Gastrocnemius medialis (tissue), 4 donors: ENCODE data around the gene WBP2NL.

Source experiments
- CTCF ChIP-seq, 5 experiments: fragments of 450-650 bp in 3 of 5; fragments of 200-600 bp in 2 of 5; sonication (generic) in 2 of 5; IDR thresholded peaks in 4 of 5; conservative IDR thresholded peaks in 1 of 5; 1 replicate in 4 of 5; 2 replicates in 1 of 5; pipeline ENCODE4 v1.5.1; 2016 to 2019; ENCODE audit warnings: antibody characterized with exemption in 5 of 5, mild to moderate bottlenecking in 3 of 5, moderate library complexity in 3 of 5
- POLR2A ChIP-seq, 2 donors: fragments of 450-650 bp; IDR thresholded peaks; one replicate each; pipeline ENCODE4 v1.6.1; 2017; ENCODE audit warnings: antibody characterized with exemption in 2 of 2, mild to moderate bottlenecking in 2 of 2, moderate library complexity in 2 of 2

- no peak for TF ChIP-seq CTCF (IDR thresholded peaks at IDR 0.05 in 4 of 5, conservative IDR thresholded peaks at IDR 0.05 in 1 of 5)
- TF ChIP-seq POLR2A (IDR thresholded peaks at IDR 0.05) = no peak
These were observed 27.2 kb upstream of the WBP2NL start for GRCh38 chr22:41971431-41971830.
